Activated CD4-positive, alpha-beta T cell treated with anti-CD3 and anti-CD28 coated beads for 1 hour (primary cell): Measurements from ENCODE around the gene FAM240A.

Experiments used
- DNase-seq: peaks from one replicate; pipeline ENCODE4 v3.0.0-alpha.2; 2020

Gene FAM240A

GRCh38 chr3:46664188-46664970 is 52.1 kb downstream of the FAM240A start:
- no peak for DNase-seq

- DNase-seq = no peak
Measured at GRCh38 chr3:46664971-46665762, 52.8 kb downstream of the FAM240A start.

- DNase-seq = no peak
Measured at GRCh38 chr3:46665763-46666452, 53.6 kb downstream of the FAM240A start.

GRCh38 chr3:46666453-46666845 is 54.1 kb downstream of the FAM240A start:
- DNase-seq = no peak

- peak; percentile 5 for DNase-seq
Measured at GRCh38 chr3:46667061-46667621, 54.8 kb downstream of the FAM240A start.

GRCh38 chr3:46667657-46668056 is 55.3 kb downstream of the FAM240A start:
- no peak for DNase-seq

GRCh38 chr3:46668116-46668515 is 55.8 kb downstream of the FAM240A start:
- peak; percentile 2 for DNase-seq

GRCh38 chr3:46668591-46668990 is 56.3 kb downstream of the FAM240A start:
- no peak for DNase-seq

GRCh38 chr3:46669191-46669999 is 57.1 kb downstream of the FAM240A start:
- peak; percentile 1 for DNase-seq

GRCh38 chr3:46670000-46670890 is 57.9 kb downstream of the FAM240A start:
- no peak for DNase-seq

GRCh38 chr3:46670891-46671427 is 58.6 kb downstream of the FAM240A start:
- no peak for DNase-seq

GRCh38 chr3:46671541-46672348 is 59.4 kb downstream of the FAM240A start:
- no peak for DNase-seq

- DNase-seq = no peak
Measured at GRCh38 chr3:46672349-46672695, 60.0 kb downstream of the FAM240A start.

GRCh38 chr3:46673151-46674030 is 61.1 kb downstream of the FAM240A start:
- DNase-seq = no peak

- no peak for DNase-seq
Measured at GRCh38 chr3:46674031-46674845, 61.9 kb downstream of the FAM240A start.

GRCh38 chr3:46675426-46675825 is 63.1 kb downstream of the FAM240A start:
- no peak for DNase-seq
